IMR-90 (cell line): ENCODE measurements around the gene ACSL3. TPM values are rescaled to one million over a fixed set of nuclear protein-coding genes. Genes with fewer than 3 reads are reported as not detected.

Source experiments
- ATAC-seq: fragments of 200-7000 bp; cut with Tn5 transposase; 2 replicates; pipeline ENCODE4 v1.9.1; 2020; ENCODE audit warnings: low read depth, mild to moderate bottlenecking, moderate library complexity
- BruUV-seq: library from RNA; stranded (reverse); fragments of 400-500 nt; replicated peaks from 2 replicates; lab custom pipeline; 2021; lab: Mats Ljungman, UMichigan
- CTCF ChIA-PET: fragments of 300-600 bp; formaldehyde crosslinking; extraction: SDS; loops from one replicate; lab custom pipeline; 2021; ENCODE audit warnings: antibody characterized with exemption; lab: Yijun Ruan, JAX
- POLR2A ChIA-PET: fragments of 300-600 bp; sonication (Branson Sonifier 250); formaldehyde crosslinking; loops from one replicate; lab custom pipeline; 2022; ENCODE audit warnings: antibody characterized with exemption; ENCODE audit not compliant: unreplicated experiment; lab: Charles Lee
- DNase-seq: peaks from one replicate; pipeline ENCODE4 v3.0.0; 2013
- H2AFZ ChIP-seq: replicated peaks from 2 replicates; pipeline ENCODE3; 2013; ENCODE audit warnings: low read length, mild to moderate bottlenecking; ENCODE audit not compliant: poor library complexity
- H2AK5ac ChIP-seq: 2 replicates; pipeline ENCODE4 v1.6.1; 2013; ENCODE audit warnings: low read depth, low read length, inconsistent platforms
- H2AK9ac ChIP-seq: replicated peaks from 2 replicates; pipeline ENCODE3; 2013; ENCODE audit warnings: mild to moderate bottlenecking, low read depth, low read length, moderate library complexity; ENCODE audit not compliant: poor library complexity
- H2BK120ac ChIP-seq: 2 replicates; pipeline ENCODE4 v1.6.1; 2013; ENCODE audit warnings: low read depth, low read length, inconsistent platforms
- H2BK15ac ChIP-seq: 3 replicates; pipeline ENCODE4 v1.6.1; 2013; ENCODE audit warnings: low read depth, low read length, inconsistent platforms
- H2BK20ac ChIP-seq: 2 replicates; pipeline ENCODE4 v1.6.1; 2013; ENCODE audit warnings: low read depth, mild to moderate bottlenecking, inconsistent platforms, low read length, moderate library complexity
- H2BK5ac ChIP-seq: 2 replicates; pipeline ENCODE4 v1.6.1; 2013; ENCODE audit warnings: mild to moderate bottlenecking, low read depth, low read length, inconsistent platforms; ENCODE audit not compliant: poor library complexity, severe bottlenecking
- H3K14ac ChIP-seq: replicated peaks from 2 replicates; pipeline ENCODE4 v1.6.1; 2013; ENCODE audit warnings: low read depth, low read length, inconsistent platforms
- H3K18ac ChIP-seq: 2 replicates; pipeline ENCODE4 v1.6.1; 2013; ENCODE audit warnings: low read depth, low read length, control low read depth
- H3K23ac ChIP-seq: 2 replicates; pipeline ENCODE4 v1.6.1; 2013; ENCODE audit warnings: low read depth, low read length, inconsistent platforms
- H3K27ac ChIP-seq: 2 replicates; pipeline ENCODE4 v1.5.1; 2013; ENCODE audit warnings: mild to moderate bottlenecking, control low read depth, low read length; ENCODE audit not compliant: insufficient read depth
- H3K27me3 ChIP-seq: 2 replicates; pipeline ENCODE4 v1.6.1; 2013; ENCODE audit warnings: low read length; ENCODE audit not compliant: control insufficient read depth, insufficient read depth
- H3K36me3 ChIP-seq: 2 replicates; pipeline ENCODE4 v1.6.1; 2013; ENCODE audit warnings: low read length, mixed read lengths; ENCODE audit not compliant: control insufficient read depth, insufficient read depth
- H3K4ac ChIP-seq: 2 replicates; pipeline ENCODE4 v1.6.1; 2013; ENCODE audit warnings: low read depth, low read length, inconsistent platforms
- H3K4me1 ChIP-seq: 2 replicates; pipeline ENCODE4 v1.6.1; 2013; ENCODE audit warnings: low read length, mixed read lengths; ENCODE audit not compliant: control insufficient read depth, insufficient read depth
- H3K4me2 ChIP-seq: 2 replicates; pipeline ENCODE4 v1.6.1; 2013; ENCODE audit warnings: low read depth, mild to moderate bottlenecking, control low read depth, low read length, moderate library complexity
- H3K4me3 ChIP-seq: 2 replicates; pipeline ENCODE4 v1.5.1; 2013; ENCODE audit warnings: low read depth, mild to moderate bottlenecking, control low read depth, low read length, moderate library complexity; ENCODE audit not compliant: insufficient read depth
- H3K56ac ChIP-seq: 2 replicates; pipeline ENCODE4 v1.6.1; 2013; ENCODE audit warnings: low read length, inconsistent platforms; ENCODE audit not compliant: insufficient read depth; ENCODE audit errors: extremely low read depth
- H3K79me1 ChIP-seq, 2 experiments: 2 replicates each; pipeline ENCODE4 v1.6.1; 2013; ENCODE audit warnings: low read length in 2 of 2, inconsistent platforms in 1 of 2, low read depth in 1 of 2
- H3K9ac ChIP-seq: 2 replicates; pipeline ENCODE4 v1.6.1; 2013; ENCODE audit warnings: low read depth, low read length, control low read depth
- H3K9me1 ChIP-seq: 2 replicates; pipeline ENCODE4 v1.6.1; 2013; ENCODE audit warnings: low read length, inconsistent platforms; ENCODE audit not compliant: insufficient read depth
- H3K9me3 ChIP-seq: 2 replicates; pipeline ENCODE4 v1.6.1; 2013; ENCODE audit warnings: low read length; ENCODE audit not compliant: control insufficient read depth, insufficient read depth
- H4K20me1 ChIP-seq: 2 replicates; pipeline ENCODE4 v1.6.1; 2013; ENCODE audit warnings: low read length, inconsistent platforms; ENCODE audit not compliant: insufficient read depth
- H4K5ac ChIP-seq: 2 replicates; pipeline ENCODE4 v1.6.1; 2013; ENCODE audit warnings: mild to moderate bottlenecking, low read depth, low read length, control low read depth
- H4K8ac ChIP-seq, 2 experiments: 2 replicates each; pipeline ENCODE4 v1.6.1; 2013; ENCODE audit warnings: low read depth in 2 of 2, low read length in 2 of 2, control low read depth in 1 of 2, inconsistent platforms in 1 of 2
- H4K91ac ChIP-seq: 2 replicates; pipeline ENCODE4 v1.6.1; 2013; ENCODE audit warnings: low read depth, low read length, inconsistent platforms; ENCODE audit not compliant: insufficient read depth
- BHLHE40 ChIP-seq: fragments of 150-350 bp; IDR thresholded peaks from 2 replicates; pipeline ENCODE4 v1.6.1; 2016; ENCODE audit warnings: mild to moderate bottlenecking, low read depth, low read length
- CEBPB ChIP-seq: IDR thresholded peaks from 2 replicates; pipeline ENCODE4 v1.6.1; 2012; ENCODE audit warnings: low read depth, low read length, improper control_type of control experiment
- CHD1 ChIP-seq: IDR thresholded peaks from 2 replicates; pipeline ENCODE4 v1.6.1; 2012; ENCODE audit warnings: low read depth, low read length, improper control_type of control experiment
- FOS ChIP-seq: fragments of 150-350 bp; IDR thresholded peaks from 2 replicates; pipeline ENCODE4 v1.6.1; 2016; ENCODE audit warnings: low read depth, low read length
- MAFK ChIP-seq: IDR thresholded peaks from 2 replicates; pipeline ENCODE4 v1.6.1; 2012; ENCODE audit warnings: low read depth, low read length, improper control_type of control experiment
- MAZ ChIP-seq: IDR thresholded peaks from 2 replicates; pipeline ENCODE4 v1.6.1; 2012; ENCODE audit warnings: low read depth, mild to moderate bottlenecking, low read length, improper control_type of control experiment, moderate library complexity, borderline replicate concordance
- MXI1 ChIP-seq: IDR thresholded peaks from 2 replicates; pipeline ENCODE4 v1.6.1; 2012; ENCODE audit warnings: low read depth, mild to moderate bottlenecking, low read length, moderate library complexity, borderline replicate concordance
- NFE2L2 ChIP-seq: fragments of 150-350 bp; IDR thresholded peaks from 2 replicates; pipeline ENCODE4 v1.6.1; 2016; ENCODE audit warnings: low read depth, mild to moderate bottlenecking, low read length
- POLR2A ChIP-seq: IDR thresholded peaks from 2 replicates; pipeline ENCODE4 v1.6.1; 2012; ENCODE audit warnings: mild to moderate bottlenecking, low read depth, low read length
- RAD21 ChIP-seq: IDR thresholded peaks from 2 replicates; pipeline ENCODE4 v1.6.1; 2012; ENCODE audit warnings: low read length, improper control_type of control experiment
- RCOR1 ChIP-seq: IDR thresholded peaks from 2 replicates; pipeline ENCODE4 v1.6.1; 2012; ENCODE audit warnings: mild to moderate bottlenecking, low read length, improper control_type of control experiment; ENCODE audit not compliant: insufficient replicate concordance
- RFX5 ChIP-seq: IDR thresholded peaks from 2 replicates; pipeline ENCODE4 v1.8.0; 2012; ENCODE audit warnings: low read depth, mild to moderate bottlenecking, low read length, moderate library complexity
- SMC3 ChIP-seq: fragments of 150-350 bp; IDR thresholded peaks from 2 replicates; pipeline ENCODE4 v1.6.1; 2016; ENCODE audit warnings: low read depth, mild to moderate bottlenecking, antibody characterized with exemption, low read length, moderate library complexity
- WGBS, 2 experiments: methylation state at CpG; one replicate each; pipeline versions ENCODE4 v1.1.5 to v1.1.7; 2013; ENCODE audit warnings: missing lambda C conversion rate in 2 of 2; ENCODE audit not compliant: insufficient read length in 1 of 2; ENCODE audit errors: extremely low coverage in 2 of 2; 5-methylcytosine and 5-hydroxymethylcytosine counted together
- dilution Hi-C: fragments of 300-500 bp; cut with HindIII; formaldehyde crosslinking; loops from one replicate; pipeline ENCODE4 v1.14.3; 2018; ENCODE audit warnings: low sequenced_read_pairs; ENCODE audit not compliant: unreplicated experiment
- in situ Hi-C: fragments of 300-500 bp; cut with MboI; formaldehyde crosslinking; loops from 3 replicates; pipeline ENCODE4 v1.14.3; 2019; ENCODE audit warnings: low sequenced_read_pairs, inconsistent platforms, mixed read lengths
- intact Hi-C: fragments of 100-400 bp; cut with micrococcal nuclease; formaldehyde crosslinking; loops from 2 replicates; pipeline ENCODE4 v1.10.0; 2022
- polyA plus RNA-seq, 3 experiments: library from polyadenylated mRNA; depleted of rRNA; stranded (reverse); fragments of >200 nt; gene quantifications; 2 replicates each; pipeline ENCODE4 v1.2.3, GENCODE V29; 2012; ENCODE audit warnings: low replicate concordance in 1 of 3
- total RNA-seq: library from RNA; depleted of rRNA; stranded (reverse); fragments of >200 nt; gene quantifications from 2 replicates; pipeline ENCODE4 v1.2.3, GENCODE V29; 2012
- TF ChIP-seq, protein P1 (sequence below): fragments of 150-350 bp; IDR thresholded peaks from 2 replicates; pipeline ENCODE4 v1.6.1; 2016; ENCODE audit warnings: low read depth, mild to moderate bottlenecking, low read length, moderate library complexity, borderline replicate concordance
- TF ChIP-seq, protein P2 (sequence below): conservative IDR thresholded peaks from 2 replicates; pipeline ENCODE4 v1.5.1; 2012; ENCODE audit warnings: mild to moderate bottlenecking, low read depth, low read length, improper control_type of control experiment
- TF ChIP-seq, protein P3 (sequence below): fragments of 150-350 bp; IDR thresholded peaks from 2 replicates; pipeline ENCODE4 v1.6.1; 2017; ENCODE audit warnings: mild to moderate bottlenecking, antibody characterized with exemption, low read length, low read depth

The ACSL3 gene
- total and polyA plus RNA-seq, 2 of the 4 experiments (the other 2 are of a cell fraction) = 31.0 to 84.2 TPM

DNA sequence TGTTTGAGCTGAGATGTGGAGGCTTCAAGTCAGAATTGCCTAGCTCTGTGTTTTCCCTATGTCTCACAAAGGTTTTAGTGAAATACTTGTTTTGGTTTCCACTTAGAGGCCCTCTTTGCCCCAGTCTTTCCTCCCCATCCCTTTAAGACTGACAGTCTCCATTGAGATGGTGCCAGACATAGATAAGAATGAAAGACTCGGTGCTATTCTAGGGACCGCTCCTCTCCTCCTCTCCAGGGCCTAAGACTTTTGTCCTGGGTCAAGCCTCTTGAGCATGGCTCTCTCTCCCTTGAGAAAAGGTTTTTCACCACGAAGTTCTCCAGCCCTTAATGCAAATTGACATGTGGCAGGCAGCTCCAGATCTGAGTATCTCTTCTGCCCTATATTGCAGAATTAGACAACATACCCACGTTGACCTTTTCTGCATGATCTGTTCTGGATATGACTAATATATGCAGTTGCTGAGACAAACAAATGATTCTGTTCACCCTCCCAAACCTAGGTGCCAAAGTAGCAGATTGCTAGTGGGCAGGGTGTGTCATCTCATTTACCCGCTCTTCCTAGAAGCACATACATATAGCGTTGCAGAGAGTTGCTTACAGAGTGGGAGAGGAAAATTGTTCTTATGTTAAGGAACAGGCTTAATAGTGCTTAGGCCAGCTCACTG lies 47.5 kb upstream of the ACSL3 start:
- no peaks in the 10 kb centered on the region for H3K79me1 ChIP-seq
- no peak for TF ChIP-seq BHLHE40
- TF ChIP-seq, protein P1, sequence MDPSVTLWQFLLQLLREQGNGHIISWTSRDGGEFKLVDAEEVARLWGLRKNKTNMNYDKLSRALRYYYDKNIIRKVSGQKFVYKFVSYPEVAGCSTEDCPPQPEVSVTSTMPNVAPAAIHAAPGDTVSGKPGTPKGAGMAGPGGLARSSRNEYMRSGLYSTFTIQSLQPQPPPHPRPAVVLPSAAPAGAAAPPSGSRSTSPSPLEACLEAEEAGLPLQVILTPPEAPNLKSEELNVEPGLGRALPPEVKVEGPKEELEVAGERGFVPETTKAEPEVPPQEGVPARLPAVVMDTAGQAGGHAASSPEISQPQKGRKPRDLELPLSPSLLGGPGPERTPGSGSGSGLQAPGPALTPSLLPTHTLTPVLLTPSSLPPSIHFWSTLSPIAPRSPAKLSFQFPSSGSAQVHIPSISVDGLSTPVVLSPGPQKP = no peak
- no peak for TF ChIP-seq FOS
- TF ChIP-seq RAD21 = no peak
- TF ChIP-seq NFE2L2 = no peak
- TF ChIP-seq, protein P2, sequence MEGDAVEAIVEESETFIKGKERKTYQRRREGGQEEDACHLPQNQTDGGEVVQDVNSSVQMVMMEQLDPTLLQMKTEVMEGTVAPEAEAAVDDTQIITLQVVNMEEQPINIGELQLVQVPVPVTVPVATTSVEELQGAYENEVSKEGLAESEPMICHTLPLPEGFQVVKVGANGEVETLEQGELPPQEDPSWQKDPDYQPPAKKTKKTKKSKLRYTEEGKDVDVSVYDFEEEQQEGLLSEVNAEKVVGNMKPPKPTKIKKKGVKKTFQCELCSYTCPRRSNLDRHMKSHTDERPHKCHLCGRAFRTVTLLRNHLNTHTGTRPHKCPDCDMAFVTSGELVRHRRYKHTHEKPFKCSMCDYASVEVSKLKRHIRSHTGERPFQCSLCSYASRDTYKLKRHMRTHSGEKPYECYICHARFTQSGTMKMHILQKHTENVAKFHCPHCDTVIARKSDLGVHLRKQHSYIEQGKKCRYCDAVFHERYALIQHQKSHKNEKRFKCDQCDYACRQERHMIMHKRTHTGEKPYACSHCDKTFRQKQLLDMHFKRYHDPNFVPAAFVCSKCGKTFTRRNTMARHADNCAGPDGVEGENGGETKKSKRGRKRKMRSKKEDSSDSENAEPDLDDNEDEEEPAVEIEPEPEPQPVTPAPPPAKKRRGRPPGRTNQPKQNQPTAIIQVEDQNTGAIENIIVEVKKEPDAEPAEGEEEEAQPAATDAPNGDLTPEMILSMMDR = no peak
- TF ChIP-seq MXI1 = no peak
- TF ChIP-seq CHD1 = no peak
- no peak for TF ChIP-seq MAFK
- no peak for TF ChIP-seq CEBPB
- TF ChIP-seq SMC3 = no peak
- TF ChIP-seq MAZ = no peak
- TF ChIP-seq RCOR1 = no peak
- TF ChIP-seq POLR2A = no peak
- TF ChIP-seq, protein P3, sequence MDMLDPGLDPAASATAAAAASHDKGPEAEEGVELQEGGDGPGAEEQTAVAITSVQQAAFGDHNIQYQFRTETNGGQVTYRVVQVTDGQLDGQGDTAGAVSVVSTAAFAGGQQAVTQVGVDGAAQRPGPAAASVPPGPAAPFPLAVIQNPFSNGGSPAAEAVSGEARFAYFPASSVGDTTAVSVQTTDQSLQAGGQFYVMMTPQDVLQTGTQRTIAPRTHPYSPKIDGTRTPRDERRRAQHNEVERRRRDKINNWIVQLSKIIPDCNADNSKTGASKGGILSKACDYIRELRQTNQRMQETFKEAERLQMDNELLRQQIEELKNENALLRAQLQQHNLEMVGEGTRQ = no peak
- no peak for TF ChIP-seq RFX5
- no peak overlapping the region for H3K23ac ChIP-seq
- no peak overlapping the region for H3K56ac ChIP-seq
- no peaks in the 10 kb centered on the region for H3K9me3 ChIP-seq
- H4K20me1 ChIP-seq = no peaks in the 10 kb centered on the region
- no peaks in the 10 kb centered on the region for H3K4me1 ChIP-seq
- H2BK20ac ChIP-seq = no peak overlapping the region
- no peak overlapping the region for H3K9ac ChIP-seq
- H3K14ac ChIP-seq = no peak overlapping the region
- ChIA-PET CTCF (interaction anchor here (0.6 to 0.7 kb wide), 2 partner anchors 16 to 695 kb away, joined by 3 read pairs; no protein-coding TSS in a partner anchor), POLR2A (no interaction called here)
- ATAC-seq = no peak
- no peaks in the 10 kb centered on the region for H3K36me3 ChIP-seq
- H3K27ac ChIP-seq = no peak overlapping the region
- no peak overlapping the region for H3K18ac ChIP-seq
- H3K27me3 ChIP-seq = no peaks in the 10 kb centered on the region; the same call in none of the 2 replicates
- no peak overlapping the region for H3K4ac ChIP-seq
- no peak overlapping the region for H3K4me2 ChIP-seq
- H2BK120ac ChIP-seq = no peak overlapping the region
- BruUV-seq = no TSS peak
- no peak overlapping the region for H4K91ac ChIP-seq
- H2BK5ac ChIP-seq = no peak overlapping the region
- H4K8ac ChIP-seq = no peak overlapping the region
- WGBS, 2 experiments = no CpG with 5 or more reads among the region's 6 CpGs
- no peak overlapping the region for H2BK15ac ChIP-seq
- H2AK9ac ChIP-seq = no peak overlapping the region
- in situ Hi-C loops (no loop called here), dilution Hi-C loops (no loop called here), intact Hi-C loops (no loop called here)
- no peak for DNase-seq
- H2AFZ ChIP-seq = no peak overlapping the region
- H3K4me3 ChIP-seq = no peak overlapping the region
- no peak overlapping the region for H4K5ac ChIP-seq
- H2AK5ac ChIP-seq = no peak overlapping the region
- no peaks in the 10 kb centered on the region for H3K9me1 ChIP-seq
